Esophagus squamous epithelium (tissue), 4 donors: ENCODE measurements around the gene OPHN1.

ENCODE experiments used
- POLR2A ChIP-seq, 4 donors: fragments of 450-650 bp; IDR thresholded peaks; one replicate each; pipeline ENCODE4 v1.6.1; 2017; ENCODE audit warnings: antibody characterized with exemption in 4 of 4, mild to moderate bottlenecking in 4 of 4, moderate library complexity in 3 of 4
- TF ChIP-seq, protein P1 (sequence below), 6 experiments: fragments of 450-650 bp in 4 of 6; fragments of 200-600 bp in 2 of 6; sonication (generic) in 2 of 6; IDR thresholded peaks; one replicate each; pipeline ENCODE4 v1.5.1; 2016 to 2019; ENCODE audit warnings: antibody characterized with exemption in 6 of 6, mild to moderate bottlenecking in 4 of 6, moderate library complexity in 4 of 6

DNA sequence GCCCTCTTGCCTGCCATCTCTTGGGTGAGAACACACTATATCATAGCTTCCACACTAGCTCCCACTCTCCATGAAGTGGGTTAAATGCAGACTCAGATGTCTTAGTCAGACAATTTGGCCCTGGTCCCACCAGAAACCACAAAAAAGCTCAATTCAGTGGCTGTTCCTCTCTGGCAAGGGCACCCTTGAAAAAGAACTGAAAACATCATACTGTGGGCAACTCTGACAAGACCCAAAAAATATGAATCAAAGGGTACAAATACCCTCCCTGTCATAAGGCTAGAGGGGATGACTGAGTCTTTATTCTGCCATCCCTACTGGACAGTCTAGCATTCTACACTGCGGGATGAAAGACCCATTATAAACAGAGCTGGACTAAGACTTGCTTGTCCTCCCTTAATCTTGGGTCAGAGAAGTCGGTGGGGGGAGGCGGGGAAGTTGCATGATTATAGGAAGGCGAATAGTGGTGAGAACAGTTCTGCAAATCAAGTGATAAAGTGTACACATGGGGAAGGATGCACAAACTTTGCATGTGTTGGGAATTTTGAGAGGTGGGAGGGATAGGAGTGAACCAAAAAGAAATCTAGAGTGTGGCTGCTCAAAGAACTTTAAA, 172.1 kb downstream of the OPHN1 start:
- TF ChIP-seq POLR2A (IDR thresholded peaks at IDR 0.05): no peak
- TF ChIP-seq, protein P1, sequence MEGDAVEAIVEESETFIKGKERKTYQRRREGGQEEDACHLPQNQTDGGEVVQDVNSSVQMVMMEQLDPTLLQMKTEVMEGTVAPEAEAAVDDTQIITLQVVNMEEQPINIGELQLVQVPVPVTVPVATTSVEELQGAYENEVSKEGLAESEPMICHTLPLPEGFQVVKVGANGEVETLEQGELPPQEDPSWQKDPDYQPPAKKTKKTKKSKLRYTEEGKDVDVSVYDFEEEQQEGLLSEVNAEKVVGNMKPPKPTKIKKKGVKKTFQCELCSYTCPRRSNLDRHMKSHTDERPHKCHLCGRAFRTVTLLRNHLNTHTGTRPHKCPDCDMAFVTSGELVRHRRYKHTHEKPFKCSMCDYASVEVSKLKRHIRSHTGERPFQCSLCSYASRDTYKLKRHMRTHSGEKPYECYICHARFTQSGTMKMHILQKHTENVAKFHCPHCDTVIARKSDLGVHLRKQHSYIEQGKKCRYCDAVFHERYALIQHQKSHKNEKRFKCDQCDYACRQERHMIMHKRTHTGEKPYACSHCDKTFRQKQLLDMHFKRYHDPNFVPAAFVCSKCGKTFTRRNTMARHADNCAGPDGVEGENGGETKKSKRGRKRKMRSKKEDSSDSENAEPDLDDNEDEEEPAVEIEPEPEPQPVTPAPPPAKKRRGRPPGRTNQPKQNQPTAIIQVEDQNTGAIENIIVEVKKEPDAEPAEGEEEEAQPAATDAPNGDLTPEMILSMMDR (IDR thresholded peaks at IDR 0.05): no peak
